Measurements from ENCODE around the gene C11orf68. TPM values are rescaled to one million over a fixed set of nuclear protein-coding genes. Genes with fewer than 3 reads are reported as not detected.

C11orf68 gene
- total RNA-seq, 2 experiments from 2014 or later = 10.7 to 28.1 TPM

DNA sequence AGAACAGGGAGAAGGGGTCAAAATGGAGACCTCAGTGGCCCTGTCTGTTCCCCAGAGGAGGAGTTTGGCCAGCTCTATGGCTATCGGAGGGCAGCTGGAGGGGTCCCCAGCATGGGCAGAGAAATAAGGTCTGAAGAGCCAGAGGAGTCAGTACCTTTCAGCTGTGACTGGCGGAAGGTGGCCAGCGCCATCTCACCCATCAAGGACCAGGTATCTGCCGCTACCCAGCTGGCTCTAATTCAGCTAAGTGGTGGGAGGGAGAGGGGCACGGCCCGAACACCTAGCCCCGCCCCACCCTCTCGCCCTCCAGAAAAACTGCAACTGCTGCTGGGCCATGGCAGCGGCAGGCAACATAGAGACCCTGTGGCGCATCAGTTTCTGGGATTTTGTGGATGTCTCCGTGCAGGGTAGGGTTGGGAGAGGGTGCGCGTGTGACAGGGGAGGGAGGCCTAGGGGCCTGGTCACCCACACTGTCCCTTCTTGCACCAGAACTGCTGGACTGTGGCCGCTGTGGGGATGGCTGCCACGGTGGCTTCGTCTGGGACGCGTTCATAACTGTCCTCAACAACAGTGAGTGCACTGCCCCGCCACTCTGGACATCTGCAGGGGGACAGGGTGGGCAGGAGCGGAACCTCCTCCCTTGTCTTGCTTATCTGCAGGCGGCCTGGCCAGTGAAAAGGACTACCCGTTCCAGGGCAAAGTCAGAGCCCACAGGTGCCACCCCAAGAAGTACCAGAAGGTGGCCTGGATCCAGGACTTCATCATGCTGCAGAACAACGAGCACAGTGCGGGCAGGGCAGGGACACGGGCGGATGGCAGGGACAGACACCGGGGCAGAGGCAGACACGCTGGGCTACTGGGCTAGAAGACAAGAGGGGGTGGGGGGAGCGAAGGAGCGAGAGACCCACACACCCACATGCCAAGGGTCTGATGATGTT is 36.5 kb downstream of the C11orf68 start:
- CTCF ChIA-PET (ENCODE audit: unreplicated experiment) = no interaction called here
- TF ChIP-seq, protein P1, sequence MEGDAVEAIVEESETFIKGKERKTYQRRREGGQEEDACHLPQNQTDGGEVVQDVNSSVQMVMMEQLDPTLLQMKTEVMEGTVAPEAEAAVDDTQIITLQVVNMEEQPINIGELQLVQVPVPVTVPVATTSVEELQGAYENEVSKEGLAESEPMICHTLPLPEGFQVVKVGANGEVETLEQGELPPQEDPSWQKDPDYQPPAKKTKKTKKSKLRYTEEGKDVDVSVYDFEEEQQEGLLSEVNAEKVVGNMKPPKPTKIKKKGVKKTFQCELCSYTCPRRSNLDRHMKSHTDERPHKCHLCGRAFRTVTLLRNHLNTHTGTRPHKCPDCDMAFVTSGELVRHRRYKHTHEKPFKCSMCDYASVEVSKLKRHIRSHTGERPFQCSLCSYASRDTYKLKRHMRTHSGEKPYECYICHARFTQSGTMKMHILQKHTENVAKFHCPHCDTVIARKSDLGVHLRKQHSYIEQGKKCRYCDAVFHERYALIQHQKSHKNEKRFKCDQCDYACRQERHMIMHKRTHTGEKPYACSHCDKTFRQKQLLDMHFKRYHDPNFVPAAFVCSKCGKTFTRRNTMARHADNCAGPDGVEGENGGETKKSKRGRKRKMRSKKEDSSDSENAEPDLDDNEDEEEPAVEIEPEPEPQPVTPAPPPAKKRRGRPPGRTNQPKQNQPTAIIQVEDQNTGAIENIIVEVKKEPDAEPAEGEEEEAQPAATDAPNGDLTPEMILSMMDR (conservative IDR thresholded peaks at IDR 0.05; ENCODE audit: low read length) = no peak
- TF ChIP-seq EZH2phosphoT487 (IDR thresholded peaks at IDR 0.05; ENCODE audit: borderline replicate concordance, low read depth, low read length) = no peak
- no peak overlapping the region for H2AFZ ChIP-seq (ENCODE audit: low read length)
- DNase-seq (ENCODE audit: low spot score) = no peak
- peaks cover 53% of the 10 kb centered on the region for H3K36me3 ChIP-seq (ENCODE audit: insufficient read depth, low read length)
- no peak overlapping the region for H3K4me2 ChIP-seq (ENCODE audit: low read length)
- no peaks in the 10 kb centered on the region for H4K20me1 ChIP-seq (ENCODE audit: insufficient read depth, low read length)
- peaks cover 10% of the 10 kb centered on the region; the same call in 1 of the 2 replicates for H3K79me2 ChIP-seq (ENCODE audit: insufficient read depth, low read depth, low read length)
- H3K27ac ChIP-seq (ENCODE audit: low read depth, low read length, poor library complexity, severe bottlenecking) = no peak overlapping the region
- intact Hi-C loops (cut with micrococcal nuclease; ENCODE audit: unreplicated experiment) = no loop called here
- POLR2A ChIA-PET = no interaction called here
- no peak overlapping the region for H3K4me3 ChIP-seq (ENCODE audit: low read depth, low read length, poor library complexity, severe bottlenecking)
- BruUV-seq (replicated peaks) = no TSS peak
- H3K4me1 ChIP-seq (ENCODE audit: insufficient read depth, low read length, poor library complexity, severe bottlenecking) = peaks cover 29% of the 10 kb centered on the region
- no peaks in the 10 kb centered on the region for H3K9me2 ChIP-seq (ENCODE audit: insufficient read depth, low read length)
- no peaks in the 10 kb centered on the region for H3K9me3 ChIP-seq (ENCODE audit: low read length)

- no peak overlapping the region for H3K27ac ChIP-seq (ENCODE audit: low read depth, low read length, poor library complexity, severe bottlenecking)
- POLR2A ChIA-PET = no interaction called here
- DNase-seq (ENCODE audit: low spot score) = no peak
These were observed 37.9 kb downstream of the C11orf68 start for GRCh38 chr11:65880844-65881421.

More at GRCh38 chr11:65880844-65881421, 37.9 kb downstream of the C11orf68 start:
- Histone ChIP-seq H3K4me2 (ENCODE audit: low read length) (no peak overlapping the region), H3K4me3 (ENCODE audit: low read depth, low read length, poor library complexity, severe bottlenecking) (no peak overlapping the region), H3K79me2 (ENCODE audit: insufficient read depth, low read depth, low read length) (no peaks in the 10 kb centered on the region), H3K36me3 (ENCODE audit: insufficient read depth, low read length) (peaks cover 41% of the 10 kb centered on the region), H3K9me2 (ENCODE audit: insufficient read depth, low read length) (no peaks in the 10 kb centered on the region), H2AFZ (ENCODE audit: low read length) (no peak overlapping the region), H4K20me1 (ENCODE audit: insufficient read depth, low read length) (no peaks in the 10 kb centered on the region), H3K9me3 (ENCODE audit: low read length) (no peaks in the 10 kb centered on the region), H3K4me1 (ENCODE audit: insufficient read depth, low read length, poor library complexity, severe bottlenecking) (peaks cover 14% of the 10 kb centered on the region)
- TF ChIP-seq EZH2phosphoT487 (IDR thresholded peaks at IDR 0.05; ENCODE audit: borderline replicate concordance, low read depth, low read length) = no peak
- TF ChIP-seq, protein P1 (conservative IDR thresholded peaks at IDR 0.05; ENCODE audit: low read length) = no peak
- BruUV-seq (replicated peaks) = no TSS peak
- CTCF ChIA-PET (ENCODE audit: unreplicated experiment) = interaction anchor here (0.5 kb wide), 1 partner anchor 7 kb away, joined by 6 read pairs; the partner anchor contains the start of gene FIBP
- intact Hi-C loops (cut with micrococcal nuclease; ENCODE audit: unreplicated experiment) = no loop called here
